HCT116 (cell line): Measurements from ENCODE around the gene RAP1GAP2. TPM values are rescaled to one million over a fixed set of nuclear protein-coding genes. Genes with fewer than 3 reads are reported as not detected.

ENCODE experiments used
- ATAC-seq: fragments of 200-7000 bp; cut with Tn5 transposase; 2 replicates; pipeline ENCODE4 v1.9.1; 2020; ENCODE audit warnings: mild to moderate bottlenecking, moderate library complexity
- BruUV-seq: library from RNA; stranded (reverse); fragments of 400-500 nt; replicated peaks from 2 replicates; lab custom pipeline; 2021; lab: Mats Ljungman, UMichigan
- CTCF ChIA-PET: fragments of 300-600 bp; sonication (Branson Sonifier 250); formaldehyde crosslinking; loops from one replicate; lab custom pipeline; 2021; ENCODE audit warnings: antibody characterized with exemption; lab: Charles Lee
- POLR2A ChIA-PET: fragments of 300-600, 350-600 bp; sonication (Branson Sonifier 250); formaldehyde crosslinking; loops from one replicate; lab custom pipeline; 2021; ENCODE audit warnings: antibody characterized with exemption; lab: Charles Lee
- RAD21 ChIA-PET, 2 experiments: fragments of 300-600 bp; sonication (Branson Sonifier 250); formaldehyde crosslinking; loops; one replicate each; lab custom pipeline; 2023; ENCODE audit warnings: low total read pairs in 2 of 2; ENCODE audit not compliant: uncharacterized antibody in 2 of 2, unreplicated experiment in 2 of 2, low non-redundant PET in 1 of 2; lab: Charles Lee
- DNase-seq: peaks from one replicate; pipeline ENCODE4 v3.0.0-alpha.2; 2010; ENCODE audit warnings: low read depth, low spot score
- H2AFZ ChIP-seq: fragments of 200-600 bp; shearing (Covaris generic), sonication (generic); 2 replicates; pipeline ENCODE4 v1.6.1; 2017; ENCODE audit warnings: low read depth, mixed run types, mixed read lengths, antibody characterized with exemption, low read length; ENCODE audit not compliant: poor library complexity, severe bottlenecking
- H3K27ac ChIP-seq: 2 replicates; pipeline ENCODE4 v1.5.1; 2012; ENCODE audit warnings: low read depth, low read length
- H3K27me3 ChIP-seq: fragments of 200-600 bp; sonication (generic); 2 replicates; pipeline ENCODE4 v1.6.1; 2016; ENCODE audit warnings: mixed run types, low read length, mixed read lengths; ENCODE audit not compliant: insufficient read depth
- H3K36me3 ChIP-seq, 2 experiments: fragments of 200-500 bp in 1 of 2; fragments of 200-600 bp in 1 of 2; sonication (Bioruptor generic) in 1 of 2; sonication (generic) in 1 of 2; 2 replicates each; pipeline versions ENCODE4 v1.5.1 to v1.6.1; 2014 to 2016; ENCODE audit warnings: low read length in 2 of 2, inconsistent platforms in 1 of 2, mixed read lengths in 1 of 2, mixed run types in 1 of 2; ENCODE audit not compliant: insufficient read depth in 2 of 2, control insufficient read depth in 1 of 2
- H3K4me1 ChIP-seq, 2 experiments: fragments of 200-600 bp in 1 of 2; sonication (generic) in 1 of 2; 2 replicates each; pipeline versions ENCODE4 v1.5.1 to v1.6.1; 2012 to 2017; ENCODE audit warnings: low read length in 2 of 2, inconsistent platforms in 1 of 2, mild to moderate bottlenecking in 1 of 2, mixed read lengths in 1 of 2, mixed run types in 1 of 2, moderate library complexity in 1 of 2; ENCODE audit not compliant: insufficient read depth in 2 of 2, control insufficient read depth in 1 of 2
- H3K4me2 ChIP-seq: fragments of 200-600 bp; sonication (generic); 2 replicates; pipeline ENCODE4 v1.6.1; 2017; ENCODE audit warnings: mixed run types, low read length, mixed read lengths
- H3K4me3 ChIP-seq, 2 experiments: fragments of 200-600 bp in 1 of 2; sonication (generic) in 1 of 2; replicated peaks in 1 of 2; 2 replicates each; pipeline ENCODE4 v1.5.1; 2011 to 2016; ENCODE audit warnings: low read length in 2 of 2, control low read depth in 1 of 2, low read depth in 1 of 2, mild to moderate bottlenecking in 1 of 2, mixed read lengths in 1 of 2, mixed run types in 1 of 2
- H3K79me2 ChIP-seq: fragments of 200-600 bp; sonication (generic); 2 replicates; pipeline ENCODE4 v1.6.1; 2017; ENCODE audit warnings: mild to moderate bottlenecking, mixed run types, low read length, moderate library complexity, mixed read lengths; ENCODE audit not compliant: insufficient read depth
- H3K9ac ChIP-seq: fragments of 200-600 bp; sonication (generic); 2 replicates; pipeline ENCODE4 v1.6.1; 2016; ENCODE audit warnings: low read length, mixed read lengths
- H3K9me2 ChIP-seq: fragments of 200-600 bp; sonication (generic), shearing (Covaris generic); 2 replicates; pipeline ENCODE4 v1.6.1; 2017; ENCODE audit warnings: mixed run types, mild to moderate bottlenecking, moderate library complexity; ENCODE audit not compliant: insufficient read depth
- H3K9me3 ChIP-seq, 2 experiments: fragments of 200-500 bp in 1 of 2; fragments of 200-600 bp in 1 of 2; sonication (Bioruptor generic) in 1 of 2; sonication (generic) in 1 of 2; 2 replicates each; pipeline ENCODE4 v1.6.1; 2014 to 2017; ENCODE audit warnings: low read length in 2 of 2, mixed read lengths in 2 of 2, inconsistent platforms in 1 of 2, low read depth in 1 of 2, mild to moderate bottlenecking in 1 of 2, mixed run types in 1 of 2, moderate library complexity in 1 of 2; ENCODE audit not compliant: control insufficient read depth in 1 of 2, insufficient read depth in 1 of 2
- H4K20me1 ChIP-seq: fragments of 200-600 bp; sonication (generic), shearing (Covaris generic); 2 replicates; pipeline ENCODE4 v1.6.1; 2017; ENCODE audit warnings: mixed run types, mild to moderate bottlenecking, moderate library complexity; ENCODE audit not compliant: insufficient read depth
- CBX3 ChIP-seq: IDR thresholded peaks from 2 replicates; pipeline ENCODE4 v1.6.1; 2012; ENCODE audit warnings: low read depth
- ELF1 ChIP-seq: IDR thresholded peaks from 2 replicates; pipeline ENCODE4 v1.6.1; 2012; ENCODE audit warnings: low read depth, borderline replicate concordance
- EZH2phosphoT487 ChIP-seq: fragments of 200-600 bp; IDR thresholded peaks from 2 replicates; pipeline ENCODE4 v1.6.1; 2018; ENCODE audit warnings: antibody characterized with exemption, borderline replicate concordance
- FOSL1 ChIP-seq: IDR thresholded peaks from 2 replicates; pipeline ENCODE4 v1.6.1; 2012; ENCODE audit warnings: low read depth
- JUND ChIP-seq: IDR thresholded peaks from 2 replicates; pipeline ENCODE4 v1.6.1; 2012
- RAD21 ChIP-seq: IDR thresholded peaks from 2 replicates; pipeline ENCODE4 v1.6.1; 2012; ENCODE audit warnings: low read depth, mild to moderate bottlenecking
- REST ChIP-seq: IDR thresholded peaks from 2 replicates; pipeline ENCODE4 v1.6.1; 2012; ENCODE audit warnings: low read depth
- SP1 ChIP-seq: IDR thresholded peaks from 2 replicates; pipeline ENCODE4 v1.6.1; 2012; ENCODE audit warnings: low read depth
- SRF ChIP-seq: IDR thresholded peaks from 2 replicates; pipeline ENCODE4 v1.6.1; 2012; ENCODE audit warnings: low read depth
- TCF7L2 ChIP-seq: IDR thresholded peaks from 2 replicates; pipeline ENCODE4 v1.7.0; 2011; ENCODE audit warnings: borderline replicate concordance, inconsistent platforms; ENCODE audit not compliant: insufficient read depth, insufficient read length; ENCODE audit errors: extremely low read depth
- YY1 ChIP-seq: IDR thresholded peaks from 2 replicates; pipeline ENCODE4 v1.6.1; 2011; ENCODE audit warnings: low read length, low read depth, moderate library complexity, mild to moderate bottlenecking; ENCODE audit not compliant: insufficient replicate concordance; ENCODE audit errors: extremely low read depth
- ZBTB33 ChIP-seq: IDR thresholded peaks from 2 replicates; pipeline ENCODE4 v1.6.1; 2011; ENCODE audit warnings: mild to moderate bottlenecking, low read length, moderate library complexity; ENCODE audit not compliant: insufficient replicate concordance; ENCODE audit errors: extremely low read depth
- ZNF274 ChIP-seq: fragments of 200-500 bp; sonication (Bioruptor generic); IDR thresholded peaks from 2 replicates; pipeline ENCODE4 v1.6.1; 2014; ENCODE audit warnings: mild to moderate bottlenecking, low read depth, low read length, inconsistent platforms
- intact Hi-C: fragments of 100-400 bp; cut with micrococcal nuclease; formaldehyde crosslinking; loops from 2 replicates; pipeline ENCODE4 v1.10.0; 2022
- total RNA-seq: library from RNA; stranded (reverse); gene quantifications from one replicate; pipeline ENCODE4 v1.2.1, GENCODE V29; 2021; ENCODE audit not compliant: unreplicated experiment
- TF ChIP-seq, protein P1 (sequence below): IDR thresholded peaks from 2 replicates; pipeline ENCODE4 v1.6.1; 2012

RAP1GAP2 gene
- total RNA-seq, 1 experiment from 2014 or later = 54.6 TPM

GRCh38 chr17:2911755-2912111 lies 115.5 kb downstream of the RAP1GAP2 start:
- TF ChIP-seq ZNF274 = no peak
- no peak for TF ChIP-seq EZH2phosphoT487
- TF ChIP-seq CBX3 = no peak
- no peak for TF ChIP-seq FOSL1
- no peak for TF ChIP-seq SRF
- TF ChIP-seq YY1 = no peak
- TF ChIP-seq ZBTB33 = no peak
- TF ChIP-seq, protein P1, sequence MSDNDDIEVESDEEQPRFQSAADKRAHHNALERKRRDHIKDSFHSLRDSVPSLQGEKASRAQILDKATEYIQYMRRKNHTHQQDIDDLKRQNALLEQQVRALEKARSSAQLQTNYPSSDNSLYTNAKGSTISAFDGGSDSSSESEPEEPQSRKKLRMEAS = no peak
- no peak for TF ChIP-seq RAD21
- no peak for TF ChIP-seq ELF1
- no peak for TF ChIP-seq TCF7L2
- no peak for TF ChIP-seq JUND
- TF ChIP-seq SP1 = no peak
- TF ChIP-seq REST = no peak
- Histone ChIP-seq H3K79me2 (no peaks in the 10 kb centered on the region), H2AFZ (no peak overlapping the region), H3K9me3 (no peaks in the 10 kb centered on the region), H3K4me3 (no peak overlapping the region), H3K9ac (no peak overlapping the region), H3K4me1 (no peaks in the 10 kb centered on the region), H3K27ac (no peak overlapping the region), H4K20me1 (no peaks in the 10 kb centered on the region), H3K36me3 (no peaks in the 10 kb centered on the region), H3K9me2 (no peaks in the 10 kb centered on the region), H3K27me3 (no peaks in the 10 kb centered on the region), H3K4me2 (no peak overlapping the region)
- ChIA-PET POLR2A (no interaction called here), CTCF (no interaction called here), RAD21 (no interaction called here)
- intact Hi-C loops = no loop called here
- DNase-seq (no peak), ATAC-seq (no peak)
- no TSS peak for BruUV-seq
